GM18511 (cell line): ENCODE results near the gene KRTAP10-6.
"Not testable (repeated sequence)": the region's sequence is repeated elsewhere in the genome, so short reads cannot be mapped to it uniquely, and the experiment has no call there.

Experiments
- ATAC-seq: cut with Tn5 transposase; IDR thresholded peaks from one replicate; pipeline ENCODE4 v1.9.1; 2021; ENCODE audit warnings: mild to moderate bottlenecking, moderate library complexity; ENCODE audit not compliant: unreplicated experiment

The KRTAP10-6 gene

GRCh38 chr21:44564099-44564498 lies 28.2 kb downstream of the KRTAP10-6 start:
- no peak for ATAC-seq

GRCh38 chr21:44558695-44559094 lies 33.6 kb downstream of the KRTAP10-6 start, which contains the start of gene KRTAP10-3:
KRTAP10-3 (minus strand) TSS chr21:44558795; CDS start chr21:44558715, 80 bp downstream.
- no peak for ATAC-seq

- not testable (repeated sequence) for ATAC-seq
Measured at GRCh38 chr21:44558329-44558675, 34.0 kb downstream of the KRTAP10-6 start.

DNA sequence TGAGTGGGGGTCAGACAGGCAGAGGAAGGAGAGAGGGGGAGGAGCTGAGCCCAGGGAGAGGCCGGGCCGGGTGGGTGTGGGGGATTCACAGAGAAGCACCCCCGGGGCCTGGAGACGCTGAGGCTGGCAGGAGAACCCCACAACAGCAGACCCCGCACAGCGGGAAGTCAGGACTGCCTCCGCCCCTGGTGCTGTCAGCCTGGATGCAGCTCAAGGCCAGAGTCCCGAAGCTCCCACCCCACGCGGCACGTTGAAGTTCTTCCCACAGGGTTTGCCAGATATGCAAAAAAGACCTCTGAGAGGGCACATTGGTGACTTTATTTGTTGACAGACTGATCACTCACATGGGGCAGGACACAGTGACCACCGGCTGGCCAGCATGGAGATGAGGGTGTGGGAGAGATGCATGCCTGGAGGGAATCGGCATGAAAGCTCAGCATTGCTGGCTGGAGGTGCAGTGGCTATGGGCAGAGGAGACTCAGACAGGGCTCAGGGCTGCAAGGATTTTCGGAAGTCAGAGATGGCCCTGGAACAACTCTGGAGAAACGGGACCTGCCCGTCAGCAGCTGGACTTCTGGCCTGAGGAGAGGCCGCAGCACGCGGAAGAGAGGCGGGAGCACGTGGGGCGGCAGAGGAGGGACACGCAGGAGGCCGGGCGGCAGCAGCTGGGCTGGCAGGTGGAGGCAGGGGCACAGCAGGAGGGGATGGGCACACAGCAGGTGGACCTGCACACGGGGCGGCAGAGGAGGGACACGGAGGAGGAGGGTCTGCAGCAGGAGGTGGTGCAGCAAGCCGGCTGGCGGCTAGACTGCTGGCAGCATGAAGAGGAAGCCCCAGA lies 34.6 kb downstream of the KRTAP10-6 start:
- no peak for ATAC-seq

DNA sequence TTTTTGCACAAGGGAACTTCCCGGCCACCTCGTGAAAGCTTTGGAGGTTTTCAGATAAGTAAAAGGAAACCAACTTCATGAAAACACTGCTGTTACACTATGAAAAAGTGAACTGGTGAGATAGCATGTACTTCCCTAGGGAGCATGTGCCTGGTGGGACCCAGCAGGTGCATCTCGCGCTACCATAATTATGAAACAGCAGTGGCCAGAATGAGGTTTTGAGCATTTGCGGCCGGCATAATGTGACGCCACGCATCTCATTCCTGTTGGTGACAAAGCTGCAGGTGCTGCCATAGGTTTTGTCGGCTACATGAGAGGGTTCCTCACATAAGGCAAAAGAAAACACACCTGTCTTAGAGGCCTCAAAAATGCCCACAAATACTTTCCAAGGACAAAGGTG lies 35.4 kb downstream of the KRTAP10-6 start:
- no peak for ATAC-seq

GRCh38 chr21:44555200-44555875 lies 37.0 kb downstream of the KRTAP10-6 start:
- no peak for ATAC-seq

DNA sequence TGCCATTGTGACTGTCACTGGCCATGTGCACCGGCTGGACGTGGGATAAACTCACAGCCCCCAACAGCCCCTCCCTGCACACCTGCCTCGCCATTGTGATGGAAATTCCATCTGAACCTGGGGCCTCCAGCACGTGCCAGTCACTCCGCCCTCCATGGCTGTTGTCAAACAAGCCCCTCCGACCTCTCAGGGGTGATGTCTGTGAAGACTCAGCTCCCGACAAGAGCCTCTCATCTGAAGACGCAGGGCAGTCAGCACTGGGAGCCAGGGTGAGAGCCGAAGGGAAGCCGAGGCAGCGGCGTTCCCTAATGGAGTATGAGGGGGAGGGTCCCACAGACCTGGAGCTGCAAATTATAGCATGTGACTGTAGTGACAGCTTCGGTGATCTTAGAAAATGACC lies 39.6 kb downstream of the KRTAP10-6 start:
- no peak for ATAC-seq

GRCh38 chr21:44552136-44552535 lies 40.2 kb downstream of the KRTAP10-6 start:
- ATAC-seq = no peak

- no peak for ATAC-seq
Measured at GRCh38 chr21:44551340-44551961, 40.9 kb downstream of the KRTAP10-6 start, which contains the start of gene KRTAP10-2. KRTAP10-2 (minus strand) TSS chr21:44551505; CDS start chr21:44551458, 47 bp downstream.

DNA sequence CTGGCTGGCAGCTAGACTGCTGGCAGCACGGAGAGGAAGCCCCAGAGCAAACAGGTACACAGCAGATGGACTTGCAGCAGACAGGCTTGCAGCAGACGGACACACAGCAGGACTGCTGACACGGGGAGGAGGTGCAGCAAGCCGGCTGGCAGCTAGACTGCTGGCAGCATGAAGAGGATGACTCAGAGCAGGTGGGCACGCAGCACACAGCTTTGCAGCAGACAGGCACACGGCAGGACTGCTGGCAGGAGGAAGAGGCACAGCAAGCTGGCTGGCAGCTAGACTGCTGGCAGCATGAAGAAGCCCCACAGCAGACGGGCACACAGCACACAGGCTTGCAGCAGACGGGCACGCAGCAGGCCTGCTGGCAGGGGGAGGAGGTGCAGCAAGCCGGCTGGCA lies 41.5 kb downstream of the KRTAP10-6 start:
- no peak for ATAC-seq

DNA sequence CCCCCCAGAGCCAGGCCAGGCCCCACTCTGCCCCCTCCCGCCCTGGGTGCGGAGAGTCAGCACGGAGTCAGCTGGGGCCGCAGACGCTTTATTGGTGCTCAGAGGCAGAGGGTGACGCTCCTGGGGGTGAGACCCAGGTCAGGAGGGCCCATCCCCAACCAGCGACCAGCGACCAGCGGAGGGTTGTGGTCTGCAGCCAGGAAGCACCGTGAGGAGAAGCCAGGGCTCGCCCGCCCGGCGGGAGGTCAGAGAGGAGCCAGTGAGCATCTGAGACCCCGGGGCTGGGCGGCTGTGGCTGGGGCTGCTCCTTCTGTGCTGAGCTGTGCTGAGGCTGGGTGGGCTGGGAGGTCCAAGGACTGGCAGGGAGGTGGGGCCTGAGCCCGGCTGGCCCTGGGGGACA lies 42.0 kb downstream of the KRTAP10-6 start:
- ATAC-seq = not testable (repeated sequence)

- ATAC-seq = no peak
Measured at GRCh38 chr21:44549525-44550211, 42.6 kb downstream of the KRTAP10-6 start.

DNA sequence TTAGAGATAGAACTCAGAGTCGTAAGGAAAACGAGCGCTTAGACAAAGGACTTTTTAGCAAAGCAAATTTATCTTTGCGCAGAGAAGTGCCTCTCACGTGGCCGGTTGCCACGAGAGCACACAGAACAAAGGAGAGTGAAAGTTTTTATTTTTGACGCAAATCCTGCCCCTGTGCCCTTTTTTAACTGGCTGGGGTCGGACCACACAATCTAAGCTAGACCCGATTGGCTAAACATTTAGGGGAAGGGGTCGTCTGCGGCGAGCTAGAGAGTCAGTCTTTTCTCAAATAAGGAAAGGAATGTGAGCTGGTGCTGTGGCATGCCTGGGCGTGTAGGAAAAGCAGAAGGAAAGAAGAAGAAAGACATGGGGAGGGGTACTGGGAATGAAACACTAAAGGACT lies 43.4 kb downstream of the KRTAP10-6 start:
- no peak for ATAC-seq

- ATAC-seq = no peak
Measured at GRCh38 chr21:44548381-44548780, 43.9 kb downstream of the KRTAP10-6 start.

- no peak for ATAC-seq
Measured at GRCh38 chr21:44547656-44548331, 44.5 kb downstream of the KRTAP10-6 start.

GRCh38 chr21:44544566-44544965 lies 47.7 kb downstream of the KRTAP10-6 start:
- no peak for ATAC-seq

DNA sequence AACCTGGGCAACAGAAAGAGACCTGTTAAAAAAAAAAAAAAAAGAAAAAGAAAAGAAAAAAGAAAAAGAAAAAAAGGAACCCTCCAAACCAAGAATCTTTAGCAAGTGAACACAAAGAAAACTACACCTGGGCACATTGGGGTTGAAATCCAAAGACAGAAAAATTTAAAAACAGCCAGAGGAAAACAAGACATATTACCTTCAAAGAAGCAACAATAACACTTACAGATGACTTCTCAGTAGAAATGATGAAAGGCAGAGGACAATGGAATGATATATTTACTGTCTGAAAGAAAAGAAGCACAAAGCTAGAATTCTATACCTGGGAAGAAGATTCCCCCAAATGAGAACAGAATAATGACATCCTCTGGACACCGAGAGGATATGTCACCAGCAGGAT lies 49.6 kb downstream of the KRTAP10-6 start:
- no peak for ATAC-seq
